ENCODE results near the gene DDX47.
A peak's percentile ranks its signal among the peaks of the same experiment; 100 is the strongest.
"Not testable (repeated sequence)": the region's sequence is repeated elsewhere in the genome, so short reads cannot be mapped to it uniquely, and the experiment has no call there.

The DDX47 gene

DNA sequence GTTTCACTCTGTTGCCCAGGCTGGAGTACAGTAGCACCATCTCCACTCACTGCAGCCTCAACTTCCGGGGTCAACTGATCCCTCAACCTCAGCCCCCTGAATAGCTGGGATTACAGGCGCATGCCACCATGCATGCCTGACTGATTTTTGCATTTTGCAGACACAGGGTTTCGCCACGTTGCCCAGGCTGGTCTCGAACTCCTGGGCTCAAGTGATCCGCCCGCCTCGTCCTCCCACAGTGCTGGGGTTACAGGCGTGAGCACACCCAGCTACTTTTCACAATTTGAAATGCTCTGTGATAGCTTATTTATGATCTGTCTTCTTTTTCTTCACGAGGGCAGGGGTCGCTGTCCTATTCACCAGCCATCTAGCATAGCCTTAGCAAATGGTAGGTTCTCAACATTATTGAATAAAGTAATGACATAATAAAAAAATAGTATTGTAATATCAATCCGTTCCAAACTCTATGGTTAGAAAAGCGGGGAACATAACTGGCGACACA lies 477 bp upstream of the DDX47 start:
- no peak overlapping the region for H3K9ac ChIP-seq (ENCODE audit: low read length)
- H3K36me3 ChIP-seq (ENCODE audit: control insufficient read depth, insufficient read depth, low read length) = no peaks in the 10 kb centered on the region
- peaks cover 7% of the 10 kb centered on the region for H3K4me1 ChIP-seq (ENCODE audit: control insufficient read depth, insufficient read depth, low read length)
- H3K4me3 ChIP-seq (ENCODE audit: low read length) = peak overlapping the region; percentile 12
- no peaks in the 10 kb centered on the region for H3K27me3 ChIP-seq (ENCODE audit: control insufficient read depth, insufficient read depth, low read length)
- no peak overlapping the region for H3K27ac ChIP-seq (ENCODE audit: low read depth, low read length)

DNA sequence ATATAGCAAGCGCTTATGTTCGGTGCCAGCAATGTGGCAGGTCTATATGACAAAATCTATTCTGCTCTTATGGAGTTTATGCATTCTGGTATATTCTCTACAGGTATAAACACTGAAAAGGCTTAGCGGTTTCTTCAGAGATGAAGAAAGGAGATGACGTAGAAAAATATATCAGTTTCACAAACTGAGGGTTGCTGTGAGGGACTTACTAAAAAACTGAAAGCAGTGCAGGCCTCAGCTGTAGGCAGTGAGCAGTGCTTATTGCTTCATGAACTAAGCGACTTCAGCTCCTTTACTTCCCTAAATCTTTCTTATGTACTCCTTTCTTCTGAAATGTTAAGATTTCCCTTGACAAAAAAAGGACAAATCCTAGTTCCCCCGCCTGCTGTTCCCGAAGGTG lies 4.5 kb downstream of the DDX47 start:
- H3K27me3 ChIP-seq (ENCODE audit: control insufficient read depth, insufficient read depth, low read length) = no peaks in the 10 kb centered on the region
- no peak overlapping the region for H3K9ac ChIP-seq (ENCODE audit: low read length)
- no peak overlapping the region for H3K27ac ChIP-seq (ENCODE audit: low read depth, low read length)
- no peak overlapping the region for H3K4me3 ChIP-seq (ENCODE audit: low read length)
- H3K36me3 ChIP-seq (ENCODE audit: control insufficient read depth, insufficient read depth, low read length) = peaks cover 10% of the 10 kb centered on the region
- peaks cover 17% of the 10 kb centered on the region for H3K4me1 ChIP-seq (ENCODE audit: control insufficient read depth, insufficient read depth, low read length)

DNA sequence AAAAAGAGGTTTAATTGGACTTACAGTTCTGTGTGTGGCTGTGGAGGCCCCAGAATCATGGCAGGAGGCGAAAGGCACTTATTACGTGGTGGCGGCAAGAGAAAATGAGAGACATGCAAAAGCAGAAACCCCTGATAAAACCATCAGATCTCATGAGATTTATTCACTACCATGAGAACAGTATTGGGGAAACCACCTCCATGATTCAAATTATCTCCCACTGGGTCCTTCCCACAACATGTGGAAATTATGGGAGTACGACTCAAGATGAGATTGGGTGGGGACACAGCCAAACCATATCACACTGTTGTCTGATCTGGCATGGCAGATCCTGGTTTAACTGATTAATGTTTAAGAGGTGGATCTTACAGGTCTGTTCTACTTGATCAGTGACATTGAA lies 5.6 kb downstream of the DDX47 start:
- no peak overlapping the region for H3K27ac ChIP-seq (ENCODE audit: low read depth, low read length)
- H3K9ac ChIP-seq (ENCODE audit: low read length) = no peak overlapping the region
- no peaks in the 10 kb centered on the region for H3K27me3 ChIP-seq (ENCODE audit: control insufficient read depth, insufficient read depth, low read length)
- H3K36me3 ChIP-seq (ENCODE audit: control insufficient read depth, insufficient read depth, low read length) = peaks cover 21% of the 10 kb centered on the region
- H3K4me3 ChIP-seq (ENCODE audit: low read length) = no peak overlapping the region
- H3K4me1 ChIP-seq (ENCODE audit: control insufficient read depth, insufficient read depth, low read length) = peaks cover 16% of the 10 kb centered on the region

DNA sequence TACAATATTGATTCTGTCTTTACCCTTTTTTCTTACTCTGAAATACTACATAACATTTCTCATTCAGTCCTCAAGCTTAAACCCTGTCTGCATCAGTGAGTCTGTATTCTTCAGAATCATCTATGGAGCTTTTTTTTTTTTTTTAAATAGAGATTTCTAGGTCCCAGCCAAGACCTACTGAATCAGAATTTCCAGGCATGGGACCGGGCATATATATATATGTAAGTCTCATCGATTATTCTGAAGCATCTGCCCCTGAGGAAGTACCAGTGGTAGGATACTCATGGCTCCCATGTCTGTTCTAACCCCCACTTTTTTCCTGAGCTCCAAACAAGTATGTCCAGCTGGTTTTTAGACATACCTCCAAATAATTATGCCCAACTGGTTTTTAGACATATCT lies 6.1 kb downstream of the DDX47 start:
- no peak overlapping the region for H3K27ac ChIP-seq (ENCODE audit: low read depth, low read length)
- H3K4me1 ChIP-seq (ENCODE audit: control insufficient read depth, insufficient read depth, low read length) = peaks cover 11% of the 10 kb centered on the region
- peaks cover 24% of the 10 kb centered on the region for H3K36me3 ChIP-seq (ENCODE audit: control insufficient read depth, insufficient read depth, low read length)

DNA sequence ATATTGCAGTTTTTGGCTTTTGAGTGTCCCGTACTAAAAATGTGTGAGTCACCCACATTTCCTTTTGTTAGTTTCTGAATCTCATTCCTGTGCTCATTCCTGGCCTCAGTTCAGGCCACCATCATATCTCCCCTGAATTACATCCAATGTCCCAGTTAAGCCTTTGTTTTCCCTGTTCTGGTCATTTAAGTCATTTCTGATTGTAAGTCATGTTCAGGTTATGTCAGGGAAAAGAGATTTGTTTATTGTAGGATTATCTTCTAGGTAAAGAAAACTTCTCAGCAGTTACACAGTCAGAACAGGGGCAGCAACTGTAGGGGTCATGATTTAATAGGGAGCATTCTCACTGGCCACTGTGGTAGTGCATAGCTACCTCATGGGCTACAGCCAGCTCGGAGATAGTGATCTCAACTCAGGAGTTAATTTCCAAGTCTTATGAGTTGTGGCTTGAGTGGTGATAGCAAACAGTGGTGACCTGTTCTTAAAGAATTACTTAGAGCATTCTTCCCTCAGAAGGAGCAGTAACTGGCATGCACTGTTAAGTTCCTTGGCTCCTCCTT lies 6.7 kb downstream of the DDX47 start:
- H3K36me3 ChIP-seq (ENCODE audit: control insufficient read depth, insufficient read depth, low read length) = peaks cover 28% of the 10 kb centered on the region
- H3K9ac ChIP-seq (ENCODE audit: low read length) = no peak overlapping the region
- no peak overlapping the region for H3K4me3 ChIP-seq (ENCODE audit: low read length)
- peak overlapping the region; percentile 4 for H3K27ac ChIP-seq (ENCODE audit: low read depth, low read length)
- H3K4me1 ChIP-seq (ENCODE audit: control insufficient read depth, insufficient read depth, low read length) = peaks cover 9% of the 10 kb centered on the region
- H3K27me3 ChIP-seq (ENCODE audit: control insufficient read depth, insufficient read depth, low read length) = no peaks in the 10 kb centered on the region

More for the DNA sequence above, 6.1 kb downstream of the DDX47 start:
- Histone ChIP-seq H3K4me3 (ENCODE audit: low read length) (no peak overlapping the region), H3K27me3 (ENCODE audit: control insufficient read depth, insufficient read depth, low read length) (no peaks in the 10 kb centered on the region), H3K9ac (ENCODE audit: low read length) (no peak overlapping the region)

DNA sequence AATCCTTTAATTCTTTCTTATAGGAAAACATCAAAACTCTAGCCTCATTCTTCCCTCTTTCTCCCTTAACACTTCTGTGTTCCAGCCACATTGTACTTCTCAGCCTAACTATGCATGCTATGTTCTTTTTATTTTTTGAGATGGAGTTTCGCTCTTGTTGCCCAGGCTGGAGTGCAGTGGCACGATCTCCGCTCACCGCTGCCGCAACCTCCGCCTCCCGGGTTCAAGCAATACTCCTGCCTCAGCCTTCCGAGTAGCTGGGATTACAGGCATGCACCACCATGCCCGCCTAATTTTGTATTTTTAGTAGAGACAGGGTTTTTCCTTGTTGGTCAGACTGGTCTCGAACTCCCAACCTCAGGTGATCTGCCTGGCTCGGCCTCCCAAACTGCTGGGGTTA lies 7.2 kb downstream of the DDX47 start:
- not testable (repeated sequence) for H3K4me3 ChIP-seq (ENCODE audit: low read length); H3K4me1 ChIP-seq (ENCODE audit: control insufficient read depth, insufficient read depth, low read length); H3K9ac ChIP-seq (ENCODE audit: low read length); H3K27me3 ChIP-seq (ENCODE audit: control insufficient read depth, insufficient read depth, low read length)
- H3K27ac ChIP-seq (ENCODE audit: low read depth, low read length) = peak overlapping the region; percentile 4
- H3K36me3 ChIP-seq (ENCODE audit: control insufficient read depth, insufficient read depth, low read length) = peaks cover 31% of the 10 kb centered on the region

DNA sequence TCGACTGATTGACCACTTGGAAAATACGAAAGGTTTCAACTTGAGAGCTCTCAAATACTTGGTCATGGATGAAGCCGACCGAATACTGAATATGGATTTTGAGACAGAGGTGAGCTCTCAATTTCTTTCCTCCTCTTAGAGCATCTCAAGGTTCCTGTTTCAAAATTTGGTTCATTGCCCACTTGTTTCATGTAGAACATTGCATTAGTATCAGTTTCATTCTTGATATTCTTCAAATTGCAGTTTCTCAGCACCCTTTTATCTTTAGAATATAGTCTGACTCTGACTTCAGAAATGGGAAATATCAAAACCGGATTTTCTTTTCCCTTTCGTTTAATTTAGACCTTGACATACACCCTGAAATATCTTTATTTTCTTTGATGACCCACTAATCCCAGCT lies 8.8 kb downstream of the DDX47 start:
- no peaks in the 10 kb centered on the region for H3K27me3 ChIP-seq (ENCODE audit: control insufficient read depth, insufficient read depth, low read length)
- H3K4me3 ChIP-seq (ENCODE audit: low read length) = no peak overlapping the region
- no peak overlapping the region for H3K9ac ChIP-seq (ENCODE audit: low read length)
- H3K4me1 ChIP-seq (ENCODE audit: control insufficient read depth, insufficient read depth, low read length) = peaks cover 9% of the 10 kb centered on the region
- no peak overlapping the region for H3K27ac ChIP-seq (ENCODE audit: low read depth, low read length)
- H3K36me3 ChIP-seq (ENCODE audit: control insufficient read depth, insufficient read depth, low read length) = peaks cover 42% of the 10 kb centered on the region

DNA sequence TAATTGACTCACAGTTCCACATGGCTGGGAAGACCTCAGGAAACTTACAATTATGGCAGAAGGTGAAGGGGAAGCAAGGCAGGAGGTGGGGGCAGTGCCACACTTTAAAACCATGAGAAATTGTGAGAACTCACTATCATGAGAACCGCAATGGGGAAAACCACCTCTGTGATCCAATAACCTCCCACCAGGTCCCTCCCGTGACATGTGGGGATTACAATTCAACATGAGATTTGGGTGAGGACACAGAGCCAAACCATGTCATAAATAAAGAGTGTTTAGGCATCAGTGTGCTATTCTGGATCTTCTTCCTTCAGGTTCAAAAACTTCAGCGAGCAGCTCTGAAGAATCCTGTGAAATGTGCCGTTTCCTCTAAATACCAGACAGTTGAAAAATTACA lies 9.7 kb downstream of the DDX47 start:
- H3K27ac ChIP-seq (ENCODE audit: low read depth, low read length) = no peak overlapping the region
- H3K36me3 ChIP-seq (ENCODE audit: control insufficient read depth, insufficient read depth, low read length) = peaks cover 47% of the 10 kb centered on the region
- H3K4me1 ChIP-seq (ENCODE audit: control insufficient read depth, insufficient read depth, low read length) = peaks cover 9% of the 10 kb centered on the region
- no peaks in the 10 kb centered on the region for H3K27me3 ChIP-seq (ENCODE audit: control insufficient read depth, insufficient read depth, low read length)
- no peak overlapping the region for H3K9ac ChIP-seq (ENCODE audit: low read length)
- no peak overlapping the region for H3K4me3 ChIP-seq (ENCODE audit: low read length)

DNA sequence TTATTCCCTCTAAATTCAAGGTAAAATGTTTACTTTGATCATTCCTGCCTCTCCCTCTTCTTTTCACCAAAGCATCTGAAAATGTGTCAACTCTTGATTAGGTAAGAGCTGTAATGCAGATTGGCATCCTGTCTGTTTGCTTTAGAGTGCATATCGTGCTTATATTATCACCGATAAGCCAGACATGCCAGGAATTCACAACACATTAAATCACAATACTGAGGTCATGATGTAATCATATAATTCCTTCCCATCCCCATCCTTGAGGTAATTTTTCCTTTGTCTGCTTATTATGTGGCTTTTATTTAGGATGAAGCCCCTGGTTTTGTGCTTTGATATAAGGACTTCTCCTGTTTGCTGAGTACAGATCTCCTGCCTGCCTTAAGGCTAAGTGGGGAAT lies 10.2 kb downstream of the DDX47 start:
- Histone ChIP-seq H3K27ac (ENCODE audit: low read depth, low read length) (no peak overlapping the region), H3K36me3 (ENCODE audit: control insufficient read depth, insufficient read depth, low read length) (peaks cover 47% of the 10 kb centered on the region)

DNA sequence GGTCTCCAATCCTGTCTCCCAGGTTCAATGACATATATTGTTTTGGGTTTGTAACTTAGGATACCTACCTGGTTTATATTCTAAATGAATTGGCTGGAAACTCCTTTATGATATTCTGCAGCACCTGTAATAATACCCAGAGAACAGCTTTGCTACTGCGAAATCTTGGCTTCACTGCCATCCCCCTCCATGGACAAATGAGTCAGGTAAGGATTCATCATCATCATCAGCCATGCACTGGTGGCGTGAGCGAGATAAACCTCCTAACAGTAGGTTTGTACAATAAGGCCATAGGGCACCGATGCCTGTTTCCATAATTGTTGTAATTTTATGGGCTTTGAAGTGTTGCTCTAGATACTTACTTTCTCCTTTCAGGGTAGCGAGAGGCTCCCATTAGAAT lies 10.7 kb downstream of the DDX47 start:
- H3K4me1 ChIP-seq (ENCODE audit: control insufficient read depth, insufficient read depth, low read length) = peaks cover 9% of the 10 kb centered on the region
- no peak overlapping the region for H3K9ac ChIP-seq (ENCODE audit: low read length)
- no peak overlapping the region for H3K27ac ChIP-seq (ENCODE audit: low read depth, low read length)
- no peaks in the 10 kb centered on the region for H3K27me3 ChIP-seq (ENCODE audit: control insufficient read depth, insufficient read depth, low read length)
- H3K36me3 ChIP-seq (ENCODE audit: control insufficient read depth, insufficient read depth, low read length) = peaks cover 47% of the 10 kb centered on the region
- no peak overlapping the region for H3K4me3 ChIP-seq (ENCODE audit: low read length)

More for the DNA sequence above, 10.2 kb downstream of the DDX47 start:
- H3K4me1 ChIP-seq (ENCODE audit: control insufficient read depth, insufficient read depth, low read length) = peaks cover 9% of the 10 kb centered on the region
- H3K4me3 ChIP-seq (ENCODE audit: low read length) = no peak overlapping the region
- H3K27me3 ChIP-seq (ENCODE audit: control insufficient read depth, insufficient read depth, low read length) = no peaks in the 10 kb centered on the region
- H3K9ac ChIP-seq (ENCODE audit: low read length) = no peak overlapping the region

DNA sequence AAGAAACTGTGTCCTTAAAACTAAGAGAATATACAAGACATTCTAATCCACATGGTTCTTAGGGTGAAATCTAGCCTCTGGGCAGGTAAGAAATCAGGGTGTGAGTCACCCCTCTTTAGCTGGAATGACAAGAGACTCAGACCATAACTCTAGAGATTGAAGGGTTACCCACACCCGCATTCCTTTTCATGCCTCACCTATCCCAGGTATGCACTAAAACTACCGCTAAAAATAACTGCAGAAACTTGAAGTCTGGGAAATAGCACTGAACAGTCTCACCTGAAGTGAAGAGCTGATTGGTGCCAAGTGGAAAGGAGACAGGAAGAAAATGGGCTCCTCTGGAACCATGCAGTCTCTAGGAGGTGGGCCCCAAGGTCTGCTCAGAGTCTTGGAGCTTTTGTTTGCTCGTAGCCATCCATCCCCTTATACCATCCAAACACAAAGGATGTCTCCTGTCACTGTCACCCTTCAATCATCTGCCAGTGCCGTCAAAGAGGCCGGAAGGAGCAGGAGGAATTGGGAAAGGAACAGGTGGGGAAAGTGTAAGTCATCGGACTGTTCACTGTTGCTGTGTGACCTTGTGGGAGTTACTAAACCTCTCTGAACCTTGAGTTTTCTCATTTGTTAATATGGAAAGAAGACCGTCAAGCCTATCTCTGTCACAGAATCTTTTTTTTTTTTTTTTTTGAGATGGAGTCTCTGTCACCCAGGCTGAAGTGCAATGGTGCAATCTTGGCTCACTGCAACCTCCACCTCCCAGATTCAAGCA lies 22.4 kb downstream of the DDX47 start:
- Histone ChIP-seq H3K4me1 (ENCODE audit: control insufficient read depth, insufficient read depth, low read length) (no peaks in the 10 kb centered on the region), H3K36me3 (ENCODE audit: control insufficient read depth, insufficient read depth, low read length) (peaks cover 5% of the 10 kb centered on the region), H3K27me3 (ENCODE audit: control insufficient read depth, insufficient read depth, low read length) (no peaks in the 10 kb centered on the region), H3K9ac (ENCODE audit: low read length) (no peak overlapping the region), H3K4me3 (ENCODE audit: low read length) (no peak overlapping the region), H3K27ac (ENCODE audit: low read depth, low read length) (no peak overlapping the region)

DNA sequence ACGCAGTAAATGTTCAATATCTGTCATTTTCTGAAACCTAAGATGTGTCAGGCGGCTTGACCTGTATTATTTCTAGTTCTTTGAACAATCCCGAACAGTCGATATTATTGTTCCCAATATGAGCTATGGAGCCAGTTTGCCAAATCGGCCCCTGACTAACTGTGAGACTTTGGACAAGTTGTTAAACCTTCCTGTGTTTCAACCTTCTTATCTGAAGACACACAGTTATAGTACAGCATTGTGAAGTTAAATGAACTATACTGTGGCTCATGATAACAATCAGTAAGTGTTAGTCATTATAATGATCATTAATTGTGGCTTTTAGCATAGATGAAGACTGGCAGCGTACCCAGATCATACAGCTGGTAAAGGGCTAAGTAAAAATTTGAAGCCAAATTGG lies 23.4 kb downstream of the DDX47 start:
- no peak overlapping the region for H3K9ac ChIP-seq (ENCODE audit: low read length)
- peaks cover 2% of the 10 kb centered on the region for H3K36me3 ChIP-seq (ENCODE audit: control insufficient read depth, insufficient read depth, low read length)
- H3K27ac ChIP-seq (ENCODE audit: low read depth, low read length) = no peak overlapping the region
- no peaks in the 10 kb centered on the region for H3K27me3 ChIP-seq (ENCODE audit: control insufficient read depth, insufficient read depth, low read length)
- no peaks in the 10 kb centered on the region for H3K4me1 ChIP-seq (ENCODE audit: control insufficient read depth, insufficient read depth, low read length)
- no peak overlapping the region for H3K4me3 ChIP-seq (ENCODE audit: low read length)
